CD8-positive, alpha-beta memory T cell (primary cell): ENCODE data around the gene SPSB3. TPM values are rescaled to one million over a fixed set of nuclear protein-coding genes. Genes with fewer than 3 reads are reported as not detected.

Experiments
- CTCF ChIA-PET: fragments of 350-600 bp; sonication (Branson Sonifier 250); formaldehyde crosslinking; loops from one replicate; lab custom pipeline; 2021; ENCODE audit warnings: antibody characterized with exemption; lab: Charles Lee
- POLR2A ChIA-PET: fragments of 350-600 bp; sonication (Branson Sonifier 250); formaldehyde crosslinking; loops from one replicate; lab custom pipeline; 2021; ENCODE audit warnings: antibody characterized with exemption; lab: Charles Lee
- DNase-seq, 5 donors: peaks; one replicate each; pipeline versions ENCODE4 v3.0.0 to v3.0.0-alpha.2; 2020 to 2022; ENCODE audit warnings: mixed read lengths in 1 of 5
- H3K27ac ChIP-seq: one replicate; pipeline ENCODE4 v1.7.0; 2013; ENCODE audit warnings: low read depth, mild to moderate bottlenecking, low read length, moderate library complexity
- H3K27me3 ChIP-seq: 2 replicates; pipeline ENCODE4 v1.7.0; 2013; ENCODE audit warnings: low read length, mild to moderate bottlenecking; ENCODE audit not compliant: insufficient read depth, poor library complexity, severe bottlenecking
- H3K36me3 ChIP-seq: 2 replicates; pipeline ENCODE4 v1.7.0; 2013; ENCODE audit warnings: mild to moderate bottlenecking, low read length, moderate library complexity; ENCODE audit not compliant: insufficient read depth
- H3K4me1 ChIP-seq: 2 replicates; pipeline ENCODE4 v1.7.0; 2013; ENCODE audit warnings: mild to moderate bottlenecking, low read length, moderate library complexity; ENCODE audit not compliant: insufficient read depth
- H3K4me3 ChIP-seq: 2 replicates; pipeline ENCODE4 v1.7.0; 2013; ENCODE audit warnings: mild to moderate bottlenecking, low read length
- H3K9me3 ChIP-seq: 2 replicates; pipeline ENCODE4 v1.7.0; 2013; ENCODE audit warnings: mild to moderate bottlenecking, low read length
- H3K27ac Mint-ChIP-seq, 8 donors: one replicate each; pipeline ENCODE4 v1.8.0; 2020 to 2021; ENCODE audit warnings: mixed read lengths in 8 of 8, mild to moderate bottlenecking in 6 of 8, inconsistent platforms in 3 of 8, moderate library complexity in 3 of 8
- H3K27me3 Mint-ChIP-seq, 2 donors: one replicate each; pipeline ENCODE4 v1.8.0; 2020 to 2021; ENCODE audit warnings: mixed read lengths in 2 of 2, mild to moderate bottlenecking in 1 of 2, moderate library complexity in 1 of 2
- H3K36me3 Mint-ChIP-seq, 3 donors: one replicate each; pipeline ENCODE4 v1.8.0; 2020 to 2021; ENCODE audit warnings: mixed read lengths in 3 of 3, inconsistent platforms in 1 of 3, mild to moderate bottlenecking in 1 of 3
- H3K4me1 Mint-ChIP-seq, 3 donors: one replicate each; pipeline ENCODE4 v1.8.0; 2020 to 2021; ENCODE audit warnings: mixed read lengths in 3 of 3, inconsistent platforms in 1 of 3, mild to moderate bottlenecking in 1 of 3
- H3K4me3 Mint-ChIP-seq, 7 donors: one replicate each; pipeline ENCODE4 v1.8.0; 2020 to 2021; ENCODE audit warnings: mixed read lengths in 7 of 7, mild to moderate bottlenecking in 6 of 7, moderate library complexity in 4 of 7, inconsistent platforms in 2 of 7
- H3K9me3 Mint-ChIP-seq, 5 donors: one replicate each; pipeline ENCODE4 v1.8.0; 2020 to 2022; ENCODE audit warnings: mixed read lengths in 5 of 5, mild to moderate bottlenecking in 3 of 5, moderate library complexity in 2 of 5, inconsistent platforms in 1 of 5
- polyA plus RNA-seq: library from polyadenylated mRNA; unstranded; fragments of 300-500 nt; fragmentation: Illumina TruSeq; gene quantifications from one replicate; pipeline ENCODE4 v1.2.3, GENCODE V29; 2021
- total RNA-seq, 2 experiments: library from RNA; stranded (reverse); gene quantifications; one replicate each; pipeline ENCODE4 v1.2.3, GENCODE V29; 2021

Gene SPSB3
- total and polyA plus RNA-seq, 3 experiments from 2014 or later, result 30.6 to 63.9 (median 31.5) TPM

- H3K27ac Mint-ChIP-seq, result no peak overlapping the region
- DNase-seq, result no peak
- Histone ChIP-seq H3K27ac (no peak overlapping the region), H3K9me3 (no peaks in the 10 kb centered on the region), H3K27me3 (no peaks in the 10 kb centered on the region), H3K4me3 (no peak overlapping the region), H3K4me1 (peaks cover 23% of the 10 kb centered on the region), H3K36me3 (peaks cover 9% of the 10 kb centered on the region)
- H3K27me3 Mint-ChIP-seq, result peaks cover 0 to 2% of the 10 kb centered on the region in 2 donors
- H3K4me3 Mint-ChIP-seq, result no peak overlapping the region
- peaks cover 0 to 46% (median 3%) of the 10 kb centered on the region in 3 donors for H3K36me3 Mint-ChIP-seq
- peaks cover 20 to 43% (median 21%) of the 10 kb centered on the region in 3 donors for H3K4me1 Mint-ChIP-seq
- ChIA-PET CTCF (no interaction called here), POLR2A (no interaction called here)
- H3K9me3 Mint-ChIP-seq, result no peaks in the 10 kb centered on the region
Observed at GRCh38 chr16:1786242-1787055, 4.1 kb upstream of the SPSB3 start.

GRCh38 chr16:1785846-1786170, 3.4 kb upstream of the SPSB3 start:
- CTCF ChIA-PET, result no interaction called here
- Histone ChIP-seq H3K27ac (no peak overlapping the region), H3K27me3 (no peaks in the 10 kb centered on the region), H3K4me3 (no peak overlapping the region), H3K4me1 (peaks cover 29% of the 10 kb centered on the region), H3K36me3 (peaks cover 9% of the 10 kb centered on the region), H3K9me3 (no peaks in the 10 kb centered on the region)
- H3K4me3 Mint-ChIP-seq, result no peak overlapping the region
- no peak overlapping the region for H3K27ac Mint-ChIP-seq
- DNase-seq, result no peak
- H3K27me3 Mint-ChIP-seq, result peaks cover 0 to 2% of the 10 kb centered on the region in 2 donors
- POLR2A ChIA-PET, result no interaction called here
- peaks cover 0 to 46% (median 3%) of the 10 kb centered on the region in 3 donors for H3K36me3 Mint-ChIP-seq
- H3K9me3 Mint-ChIP-seq, result no peaks in the 10 kb centered on the region
- peaks cover 20 to 49% (median 26%) of the 10 kb centered on the region in 3 donors for H3K4me1 Mint-ChIP-seq

DNA sequence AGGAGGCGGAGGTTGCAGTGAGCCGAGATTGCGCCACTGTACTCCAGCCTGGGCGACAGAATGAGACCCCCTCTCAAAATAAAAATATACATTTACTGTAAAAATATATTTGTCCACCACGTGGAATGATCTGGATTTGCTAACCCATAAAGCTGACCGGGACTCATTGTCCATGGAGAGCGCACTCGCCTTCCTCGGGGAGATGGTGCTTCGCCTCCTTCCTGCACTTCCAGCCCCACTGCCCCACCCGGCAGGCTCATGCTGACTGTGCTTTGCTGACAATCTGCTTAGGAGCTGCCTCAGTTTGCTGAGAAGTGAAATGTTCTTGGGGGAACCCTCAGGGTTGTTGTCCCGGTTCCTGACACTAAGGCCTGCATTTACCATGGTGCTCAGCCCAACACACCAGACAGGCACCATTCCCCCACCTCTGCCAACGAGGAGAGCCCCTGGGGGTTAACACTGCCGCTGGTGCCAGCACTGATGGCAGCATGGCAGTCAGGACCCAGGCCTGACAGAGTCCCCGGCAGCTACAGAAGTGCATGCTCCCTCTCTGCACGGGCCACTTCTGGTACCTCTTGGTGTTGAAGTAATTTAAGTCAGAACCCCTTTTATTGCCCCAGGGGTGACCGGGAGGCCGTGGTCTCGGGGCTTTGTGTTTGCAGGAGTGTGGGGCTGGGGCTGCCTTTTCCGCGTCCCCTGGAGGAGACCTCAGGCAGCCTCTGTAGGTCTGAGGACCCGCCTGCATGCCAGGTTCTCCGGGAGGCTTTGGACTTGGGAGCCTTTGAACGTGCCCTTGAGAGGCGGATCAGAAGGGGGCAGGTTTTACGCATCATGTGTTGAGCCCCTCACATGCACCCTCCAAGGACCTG, 2.8 kb upstream of the SPSB3 start:
- Histone ChIP-seq H3K4me1 (peaks cover 35% of the 10 kb centered on the region), H3K36me3 (peaks cover 9% of the 10 kb centered on the region), H3K4me3 (no peak overlapping the region), H3K9me3 (no peaks in the 10 kb centered on the region), H3K27ac (no peak overlapping the region), H3K27me3 (no peaks in the 10 kb centered on the region)
- no peak for DNase-seq
- CTCF ChIA-PET, result interaction anchor here (1.6 to 3.5 kb wide), 2 partner anchors 12 to 29 kb away, joined by 3 to 24 read pairs; partner anchors contain the start of genes EME2 and MRPS34
- H3K4me1 Mint-ChIP-seq, result peaks cover 20 to 52% (median 26%) of the 10 kb centered on the region in 3 donors
- POLR2A ChIA-PET, result no interaction called here
- H3K4me3 Mint-ChIP-seq, result peak overlapping the region in 6 of 7 donors; percentile 43 to 84 (median 66)
- H3K36me3 Mint-ChIP-seq, result peaks cover 0 to 47% (median 3%) of the 10 kb centered on the region in 3 donors
- peak overlapping the region in 2 of 8 donors; percentile 43 to 81 for H3K27ac Mint-ChIP-seq
- H3K9me3 Mint-ChIP-seq, result no peaks in the 10 kb centered on the region
- peaks cover 0 to 2% of the 10 kb centered on the region in 2 donors for H3K27me3 Mint-ChIP-seq

DNA sequence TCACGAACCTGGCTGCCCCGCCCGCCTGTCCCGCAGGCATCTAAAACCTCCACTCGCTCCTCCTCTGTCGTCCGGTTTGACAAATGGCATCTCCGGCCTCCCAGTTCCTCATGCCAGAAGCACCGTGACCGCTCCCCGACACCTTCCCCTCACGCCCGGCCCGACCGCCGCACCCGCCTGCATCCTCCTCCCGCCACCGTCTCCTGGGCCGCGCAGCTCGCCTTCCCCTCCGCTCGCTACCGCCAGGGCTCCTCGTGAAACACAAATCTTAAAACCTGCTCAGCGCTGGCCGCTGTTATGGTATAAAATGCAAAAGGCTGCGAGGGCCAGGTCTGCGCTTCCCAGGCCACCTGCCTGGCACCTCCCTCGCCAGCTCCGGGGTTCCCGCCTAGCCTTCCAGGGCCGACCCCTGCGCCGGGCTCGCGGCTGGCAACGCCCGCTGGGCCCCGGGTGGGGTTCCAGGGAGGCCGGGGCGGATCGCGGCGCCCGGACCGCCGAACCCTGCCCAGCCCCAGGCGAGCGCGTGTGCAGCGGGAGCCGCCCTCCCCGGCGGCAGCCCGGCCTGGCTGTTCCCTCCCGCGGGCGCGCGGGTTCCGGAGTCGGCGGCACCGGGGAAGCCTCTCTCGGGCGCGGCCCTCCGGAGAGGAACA, 488 bp downstream of the SPSB3 start:
- Mint-ChIP-seq H3K27ac (peak overlapping the region; percentile 65 to 96 (median 86)), H3K9me3 (no peaks in the 10 kb centered on the region), H3K27me3 (peaks cover 0 to 2% of the 10 kb centered on the region in 2 donors), H3K4me3 (peak overlapping the region; percentile 80 to 95 (median 92)), H3K36me3 (peaks cover 0 to 46% (median 0%) of the 10 kb centered on the region in 3 donors), H3K4me1 (peaks cover 18 to 51% (median 26%) of the 10 kb centered on the region in 3 donors)
- H3K9me3 ChIP-seq, result no peaks in the 10 kb centered on the region
- ChIA-PET POLR2A (interaction anchor here (0.8 to 3.1 kb wide), 16 partner anchors 9 to 432 kb away, joined by 3 to 52 read pairs (median 8); partner anchors contain the start of genes EME2, FAHD1, HAGH and JPT2), CTCF (interaction anchor here (0.8 to 3.5 kb wide), 10 partner anchors 9 to 183 kb away, joined by 3 to 24 read pairs (median 6); partner anchors contain the start of genes EME2, MAPK8IP3, MRPS34 and RPS2)
- H3K27ac ChIP-seq, result peak overlapping the region; percentile 86
- H3K4me3 ChIP-seq, result peak overlapping the region; percentile 82
- peaks cover 1% of the 10 kb centered on the region for H3K36me3 ChIP-seq
- H3K4me1 ChIP-seq, result peaks cover 35% of the 10 kb centered on the region
- peak in 2 of 5 donors; percentile 24 to 35 for DNase-seq
- no peaks in the 10 kb centered on the region for H3K27me3 ChIP-seq

DNA sequence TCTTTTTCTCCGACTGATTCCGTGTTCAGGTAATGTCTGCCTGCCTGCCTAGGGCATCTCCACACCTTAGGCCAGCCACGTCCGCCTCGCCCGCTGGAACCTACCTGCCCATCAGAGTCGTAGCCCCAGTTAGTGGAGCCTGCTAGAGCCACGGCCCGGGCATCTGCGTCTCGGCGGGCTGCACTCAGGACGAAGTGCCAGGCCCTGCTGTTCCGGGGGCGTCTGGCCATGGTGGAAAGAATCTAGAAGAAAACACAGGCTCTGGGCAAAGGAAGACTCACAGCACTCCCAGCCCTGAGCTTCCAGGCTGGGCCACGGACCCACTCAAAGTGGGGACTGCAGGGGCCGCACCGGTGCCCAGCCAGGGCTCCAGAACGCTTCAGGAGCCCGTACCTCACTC, 1.1 kb downstream of the SPSB3 start:
- peaks cover 0 to 47% (median 0%) of the 10 kb centered on the region in 3 donors for H3K36me3 Mint-ChIP-seq
- H3K9me3 Mint-ChIP-seq, result no peaks in the 10 kb centered on the region
- H3K4me1 Mint-ChIP-seq, result peaks cover 18 to 48% (median 26%) of the 10 kb centered on the region in 3 donors
- Histone ChIP-seq H3K4me3 (peak overlapping the region; percentile 82), H3K27me3 (no peaks in the 10 kb centered on the region), H3K27ac (peak overlapping the region; percentile 86), H3K4me1 (peaks cover 35% of the 10 kb centered on the region), H3K36me3 (no peaks in the 10 kb centered on the region), H3K9me3 (no peaks in the 10 kb centered on the region)
- peak overlapping the region; percentile 73 to 92 (median 84) for H3K4me3 Mint-ChIP-seq
- no peak for DNase-seq
- ChIA-PET CTCF (interaction anchor here (1.7 to 3.5 kb wide), 2 partner anchors 8 to 184 kb away, joined by 8 to 24 read pairs; partner anchors contain the start of genes EME2, MRPS34 and RPS2), POLR2A (interaction anchor here (1.1 to 3.1 kb wide), 6 partner anchors 9 to 433 kb away, joined by 3 to 52 read pairs (median 10); partner anchors contain the start of genes EME2, FAHD1, HAGH and JPT2)
- peak overlapping the region; percentile 65 to 96 (median 86) for H3K27ac Mint-ChIP-seq
- H3K27me3 Mint-ChIP-seq, result peaks cover 0 to 2% of the 10 kb centered on the region in 2 donors

DNA sequence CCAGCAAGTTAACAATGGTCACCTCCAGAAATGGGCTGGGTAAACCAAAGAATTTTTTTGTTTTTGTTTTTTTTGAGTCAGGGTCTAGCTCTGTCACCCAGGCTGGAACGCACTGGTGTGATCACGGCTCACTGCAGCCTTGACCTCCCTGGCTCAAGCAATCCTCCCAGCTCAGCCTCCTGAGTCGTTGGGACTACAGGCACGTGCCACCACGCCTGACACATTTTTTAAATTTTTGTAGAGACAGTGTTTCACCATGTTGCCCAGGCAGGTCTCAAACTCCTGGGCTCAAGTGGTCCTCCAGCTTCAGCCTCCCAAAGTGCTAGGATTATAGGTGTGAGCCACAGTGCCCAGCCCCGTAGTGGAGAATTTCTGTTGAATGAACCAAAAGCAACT, 1.7 kb downstream of the SPSB3 start:
- Histone ChIP-seq H3K27me3 (no peaks in the 10 kb centered on the region), H3K4me3 (no peak overlapping the region), H3K4me1 (peaks cover 32% of the 10 kb centered on the region), H3K9me3 (no peaks in the 10 kb centered on the region), H3K36me3 (no peaks in the 10 kb centered on the region), H3K27ac (no peak overlapping the region)
- Mint-ChIP-seq H3K4me3 (peak overlapping the region in 6 of 7 donors; percentile 73 to 89 (median 81)), H3K27me3 (peaks cover 0 to 2% of the 10 kb centered on the region in 2 donors), H3K4me1 (peaks cover 18 to 44% (median 26%) of the 10 kb centered on the region in 3 donors), H3K27ac (peak overlapping the region in 6 of 8 donors; percentile 17 to 93 (median 75)), H3K9me3 (no peaks in the 10 kb centered on the region), H3K36me3 (peaks cover 0 to 47% (median 0%) of the 10 kb centered on the region in 3 donors)
- DNase-seq, result no peak
- CTCF ChIA-PET, result interaction anchor here (0.6 kb wide), 1 partner anchor 77 kb away, joined by 3 read pairs; no protein-coding TSS in a partner anchor
- POLR2A ChIA-PET, result interaction anchor here (1.1 kb wide), 1 partner anchor 103 kb away, joined by 3 read pairs; the partner anchor contains the start of gene JPT2
